HEK293T (cell line): ENCODE measurements around the gene ATG2B.

ENCODE experiments used
- SUZ12 ChIP-seq: fragments of 450-650 bp; IDR thresholded peaks from 2 replicates; pipeline ENCODE4 v1.6.1; 2016; ENCODE audit warnings: mild to moderate bottlenecking
- TARDBP ChIP-seq: fragments of 450-650 bp; IDR thresholded peaks from 2 replicates; pipeline ENCODE4 v1.6.1; 2016

GRCh38 chr14:96380735-96381134 lies 17.6 kb upstream of the ATG2B start:
- TF ChIP-seq SUZ12 (no peak), TARDBP (no peak)
